Right cardiac atrium (tissue), 5 donors: Measurements from ENCODE around the gene NUDT9. TPM values are rescaled to one million over a fixed set of nuclear protein-coding genes. Genes with fewer than 3 reads are reported as not detected.
A peak's percentile ranks its signal among the peaks of the same experiment; 100 is the strongest.
"Not testable (repeated sequence)": the region's sequence is repeated elsewhere in the genome, so short reads cannot be mapped to it uniquely, and the experiment has no call there.

ENCODE experiments used
- ATAC-seq, 2 donors: fragments of 200-7000 bp; cut with Tn5 transposase; one replicate each; pipeline versions ENCODE4 v1.8.0 to v1.9.1; 2020; ENCODE audit warnings: moderate library complexity in 2 of 2, mild to moderate bottlenecking in 1 of 2
- DNase-seq, 3 donors: peaks; one replicate each; pipeline ENCODE4 v3.0.0-alpha.2; 2020
- H3K27ac ChIP-seq: one replicate; pipeline ENCODE4 v1.5.1; 2013; ENCODE audit warnings: mild to moderate bottlenecking, low read length, control low read depth, moderate library complexity
- H3K27me3 ChIP-seq: one replicate; pipeline ENCODE4 v1.6.1; 2013; ENCODE audit not compliant: control insufficient read depth, insufficient read depth
- H3K4me1 ChIP-seq: one replicate; pipeline ENCODE4 v1.6.1; 2013; ENCODE audit warnings: low read length; ENCODE audit not compliant: control insufficient read depth, insufficient read depth
- H3K4me3 ChIP-seq: one replicate; pipeline ENCODE4 v1.5.1; 2013; ENCODE audit warnings: low read length, control low read depth
- H3K9me3 ChIP-seq: one replicate; pipeline ENCODE4 v1.6.1; 2013; ENCODE audit warnings: low read length; ENCODE audit not compliant: control insufficient read depth
- WGBS: extraction: QIAGEN DNeasy Blood & Tissue Kit; methylation state at CpG from one replicate; pipeline ENCODE4 v1.1.7; 2013; 5-methylcytosine and 5-hydroxymethylcytosine counted together
- intact Hi-C, 4 donors: fragments of 100-400 bp; cut with DNase I; formaldehyde crosslinking; loops; one replicate each; pipeline versions ENCODE4 v1.11.0 to v1.14.0; 2022 to 2023
- polyA plus RNA-seq: library from polyadenylated mRNA; stranded (reverse); fragments of 200-250 nt; gene quantifications from one replicate; pipeline ENCODE4 v1.2.3, GENCODE V29; 2013
- total RNA-seq, 4 donors: library from RNA; stranded (reverse); fragmentation: NEBNext Ultra II Directional; extraction: Animal tissue kit (Norgen Biotek cat#: 25700); gene quantifications; one replicate each; pipeline ENCODE4 v1.2.1, GENCODE V29; 2021
- donor health status: healthy with polysubstance abuse.
- donor health status: DM: no; HTN: yes; CAD: no.
- donor health status: DM: no; HTN: no; CAD: no.
- donor health status: DM: no; HTN: yes; CAD: no; lungs with severe emphysema.
- donor health status: DM: yes; HTN: yes; CAD: no.

Gene NUDT9
- total and polyA plus RNA-seq, 5 donors, result 27.1 to 52.8 (median 33.5) TPM

DNA sequence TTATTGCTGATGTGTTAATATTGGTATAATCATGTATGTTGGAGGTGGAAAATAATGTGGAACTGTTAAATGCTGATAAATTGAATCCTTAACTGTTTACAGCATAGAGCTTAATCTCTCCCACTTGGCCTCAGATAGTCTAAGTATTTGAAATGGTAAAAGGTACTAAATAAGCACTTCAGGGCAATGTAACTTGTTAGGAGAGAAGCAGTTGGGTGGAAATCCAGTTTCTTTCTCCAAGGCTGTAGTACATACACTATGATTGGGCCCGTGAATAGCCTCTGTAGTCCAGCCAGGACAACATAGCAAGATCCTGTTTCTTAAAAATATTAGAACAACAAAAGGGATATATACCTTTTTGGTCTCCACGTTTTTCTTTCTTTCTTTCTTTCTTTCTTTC is 39.7 kb downstream of the NUDT9 start:
- no peak overlapping the region for H3K27ac ChIP-seq
- H3K4me1 ChIP-seq, result no peaks in the 10 kb centered on the region
- no peaks in the 10 kb centered on the region for H3K9me3 ChIP-seq
- H3K27me3 ChIP-seq, result no peaks in the 10 kb centered on the region
- DNase-seq, result no peak
- no peak overlapping the region for H3K4me3 ChIP-seq
- no peak for ATAC-seq
- intact Hi-C loops, result loop anchor here in 1 of 4 donors (10.0 kb wide), 1 partner anchor 87 kb away; no protein-coding TSS in a partner anchor
- 93% methylated on average over 2 of the region's 2 CpGs for WGBS

DNA sequence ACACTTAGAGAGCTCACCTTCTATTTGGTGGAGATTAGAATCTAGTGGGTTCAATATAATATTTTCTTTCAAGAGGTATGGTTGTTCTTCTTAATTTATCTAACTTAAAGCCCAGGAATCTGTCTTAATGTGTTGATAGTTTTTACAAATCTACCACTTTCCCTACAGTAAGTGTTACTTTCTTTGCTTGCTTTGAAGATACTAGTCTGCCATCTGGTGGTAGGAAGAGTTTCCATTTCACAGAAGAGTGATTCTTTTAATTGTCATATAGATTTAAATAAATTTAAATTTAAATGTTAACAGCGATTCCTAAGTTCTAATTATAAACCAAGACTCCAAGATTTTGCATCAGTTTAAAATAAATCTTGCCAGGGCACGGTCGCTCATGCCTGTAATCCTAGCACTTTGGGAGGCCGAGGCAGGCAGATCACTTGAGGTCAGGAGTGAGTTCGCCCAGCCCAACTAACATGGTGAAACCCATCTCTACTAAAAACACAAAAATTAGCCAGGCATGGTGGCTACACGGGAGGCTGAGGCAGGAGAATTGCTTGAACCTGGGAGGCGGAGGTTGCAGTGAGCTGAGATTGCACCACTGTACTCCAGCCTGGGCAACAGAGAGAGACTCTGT is 43.5 kb downstream of the NUDT9 start:
- H3K27me3 ChIP-seq, result no peaks in the 10 kb centered on the region
- H3K4me1 ChIP-seq, result peaks cover 3% of the 10 kb centered on the region
- ATAC-seq (peak; percentile 36 to 57), DNase-seq (peak in 1 of 3 donors; percentile 25)
- WGBS, result 49% methylated on average over 7 of the region's 7 CpGs
- no peak overlapping the region for H3K27ac ChIP-seq
- no peak overlapping the region for H3K4me3 ChIP-seq
- H3K9me3 ChIP-seq, result no peaks in the 10 kb centered on the region
- intact Hi-C loops, result loop anchor here (5.0 to 10.0 kb wide), 4 partner anchors 84 to 94 kb away; no protein-coding TSS in a partner anchor

GRCh38 chr4:87469390-87469789 is 47.0 kb downstream of the NUDT9 start:
- DNase-seq, result no peak
- Histone ChIP-seq H3K9me3 (no peaks in the 10 kb centered on the region), H3K27ac (no peak overlapping the region), H3K4me1 (peaks cover 3% of the 10 kb centered on the region), H3K4me3 (no peak overlapping the region), H3K27me3 (no peaks in the 10 kb centered on the region)
- intact Hi-C loops, result loop anchor here (5.0 to 10.0 kb wide), 4 partner anchors 87 to 97 kb away; no protein-coding TSS in a partner anchor
- ATAC-seq, result peak; percentile 50 to 74
- WGBS, result 68% methylated on average over 6 of the region's 6 CpGs

- H3K9me3 ChIP-seq, result no peaks in the 10 kb centered on the region
- intact Hi-C loops, result no loop called here
- H3K27ac ChIP-seq, result no peak overlapping the region
- DNase-seq (no peak), ATAC-seq (no peak)
- H3K4me3 ChIP-seq, result no peak overlapping the region
- H3K27me3 ChIP-seq, result no peaks in the 10 kb centered on the region
- 73% methylated on average over 3 of the region's 3 CpGs for WGBS
- H3K4me1 ChIP-seq, result no peaks in the 10 kb centered on the region
Measured at GRCh38 chr4:87476934-87477333, 54.6 kb downstream of the NUDT9 start.

DNA sequence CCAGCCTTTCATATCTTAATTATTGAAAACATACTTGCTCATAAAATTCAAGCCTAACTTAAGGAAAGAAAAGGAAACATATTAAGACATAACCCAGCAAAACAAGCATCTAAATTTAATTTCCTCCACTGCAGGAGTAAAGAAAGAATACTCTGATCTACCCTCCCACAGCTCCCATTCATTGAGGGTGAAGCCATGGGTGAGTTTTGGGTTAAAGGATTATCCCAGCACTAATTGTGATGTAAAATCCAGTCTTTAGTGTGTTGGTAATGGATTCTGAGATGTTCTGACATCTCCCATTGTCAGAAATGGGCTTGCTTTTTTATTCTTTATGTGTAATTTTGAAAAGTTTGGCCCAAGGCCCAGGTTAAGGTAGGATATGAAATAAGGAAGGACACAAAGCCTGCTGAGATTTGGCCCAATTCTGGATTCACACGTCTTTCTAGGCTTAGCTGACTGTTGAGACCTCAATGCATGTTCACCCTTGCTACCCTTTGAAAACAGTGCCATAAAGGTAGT is 56.4 kb downstream of the NUDT9 start:
- H3K4me3 ChIP-seq, result no peak overlapping the region
- WGBS, result 72% methylated on average over 1 of the region's 1 CpG
- intact Hi-C loops, result no loop called here

GRCh38 chr4:87481377-87481776 is 59.0 kb downstream of the NUDT9 start:
- Histone ChIP-seq H3K4me1 (no peaks in the 10 kb centered on the region), H3K27me3 (no peaks in the 10 kb centered on the region), H3K27ac (no peak overlapping the region), H3K9me3 (no peaks in the 10 kb centered on the region), H3K4me3 (no peak overlapping the region)
- ATAC-seq, result no peak
- DNase-seq, result no peak
- intact Hi-C loops, result no loop called here

More for the DNA sequence above, 56.4 kb downstream of the NUDT9 start:
- Histone ChIP-seq H3K27ac (no peak overlapping the region), H3K4me1 (no peaks in the 10 kb centered on the region), H3K9me3 (no peaks in the 10 kb centered on the region), H3K27me3 (no peaks in the 10 kb centered on the region)
- no peak for ATAC-seq
- no peak for DNase-seq

DNA sequence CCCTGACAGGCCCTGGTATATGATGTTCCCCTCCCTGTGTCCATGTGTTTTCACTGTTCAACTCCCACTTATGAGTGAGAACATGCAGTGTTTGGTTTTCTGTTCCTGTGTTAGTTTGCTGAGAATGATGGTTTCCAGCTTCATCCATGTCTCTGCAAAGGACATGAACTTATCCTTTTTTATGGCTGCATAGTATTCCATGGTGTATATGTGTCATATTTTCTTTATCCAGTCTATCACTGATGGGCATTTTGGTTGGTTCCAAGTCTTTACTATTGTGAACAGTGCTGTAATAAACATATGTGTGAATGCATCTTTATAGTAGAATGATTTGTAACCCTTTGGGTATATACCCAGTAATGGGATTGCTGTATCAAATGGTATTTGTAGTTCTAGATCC is 60.9 kb downstream of the NUDT9 start:
- DNase-seq, H3K4me1 ChIP-seq, ATAC-seq, H3K27ac ChIP-seq, intact Hi-C loops, H3K9me3 ChIP-seq, H3K4me3 ChIP-seq, H3K27me3 ChIP-seq: not testable (repeated sequence)

GRCh38 chr4:87488666-87489065 is 66.3 kb downstream of the NUDT9 start:
- ATAC-seq, H3K4me3 ChIP-seq, H3K27me3 ChIP-seq, H3K9me3 ChIP-seq, intact Hi-C loops, H3K4me1 ChIP-seq: not testable (repeated sequence)
- WGBS, result 67% methylated on average over 4 of the region's 4 CpGs
- DNase-seq, result peak in 1 of 3 donors; percentile 40
- H3K27ac ChIP-seq, result peak overlapping the region; percentile 12

- no peak for DNase-seq
- 61% methylated on average over 2 of the region's 2 CpGs for WGBS
- Histone ChIP-seq H3K4me3 (no peak overlapping the region), H3K4me1 (peaks cover 5% of the 10 kb centered on the region), H3K27me3 (no peaks in the 10 kb centered on the region), H3K27ac (no peak overlapping the region), H3K9me3 (no peaks in the 10 kb centered on the region)
- peak; percentile 75 to 96 for ATAC-seq
- intact Hi-C loops, result no loop called here
Measured at GRCh38 chr4:87489678-87490077, 67.3 kb downstream of the NUDT9 start.

DNA sequence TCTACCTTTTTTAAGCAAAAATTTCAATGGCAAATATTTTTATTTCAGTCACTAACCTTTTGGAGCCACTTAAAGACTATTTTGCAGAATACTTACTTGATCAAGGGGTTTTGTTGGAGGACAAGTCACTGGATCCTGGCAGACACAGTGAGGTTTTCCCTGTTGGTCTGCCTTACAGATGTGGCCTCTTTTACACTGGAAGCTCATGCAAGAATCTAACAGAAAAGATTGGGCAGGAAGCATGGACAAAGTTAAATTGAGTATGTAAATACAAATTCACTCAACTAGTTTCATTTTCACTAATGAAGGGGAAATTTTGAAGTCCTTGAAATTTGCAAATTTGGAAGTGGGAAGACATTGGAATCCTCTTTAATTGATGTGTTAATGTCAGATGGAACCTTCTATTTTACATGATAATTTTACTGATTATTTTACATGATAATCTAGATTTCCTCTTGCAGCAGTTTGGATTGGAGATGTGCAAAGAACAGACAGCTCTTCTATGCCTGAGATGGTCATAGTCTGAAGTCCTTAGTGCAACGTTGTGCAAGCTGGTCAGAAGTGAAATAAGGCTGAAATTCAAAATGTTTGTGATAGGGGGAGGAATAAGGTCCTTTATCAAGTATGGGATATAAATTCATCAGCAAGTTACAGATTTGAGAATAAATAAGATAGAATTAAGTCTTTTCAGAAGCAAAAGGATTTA is 68.4 kb downstream of the NUDT9 start:
- DNase-seq, result no peak
- intact Hi-C loops, result no loop called here
- H3K4me3 ChIP-seq, result no peak overlapping the region
- no peak for ATAC-seq
- no peak overlapping the region for H3K27ac ChIP-seq
- no peaks in the 10 kb centered on the region for H3K27me3 ChIP-seq
- no peaks in the 10 kb centered on the region for H3K9me3 ChIP-seq
- WGBS, result 44% methylated on average over 1 of the region's 1 CpG
- peaks cover 5% of the 10 kb centered on the region for H3K4me1 ChIP-seq

DNA sequence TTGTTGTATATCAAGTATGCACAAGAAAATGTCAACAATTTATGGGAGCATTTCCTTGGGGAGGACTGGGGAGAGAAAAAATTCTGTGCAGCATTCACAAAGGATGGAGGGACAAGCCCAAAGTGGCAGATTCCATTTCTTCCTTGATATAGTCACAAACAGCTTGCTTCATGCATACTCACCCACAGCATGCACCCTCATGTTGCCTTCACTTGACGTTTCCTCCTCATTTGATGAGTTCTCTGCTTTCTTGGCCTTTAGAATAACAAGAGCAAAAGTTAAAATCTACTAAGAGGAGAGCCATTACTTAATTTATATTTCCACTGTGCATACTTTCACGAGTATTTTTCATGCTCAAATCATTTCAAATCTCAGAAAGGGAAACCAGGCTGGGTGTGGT is 69.1 kb downstream of the NUDT9 start:
- ATAC-seq (no peak), DNase-seq (no peak)
- H3K9me3 ChIP-seq, result no peaks in the 10 kb centered on the region
- H3K27me3 ChIP-seq, result no peaks in the 10 kb centered on the region
- peaks cover 5% of the 10 kb centered on the region for H3K4me1 ChIP-seq
- intact Hi-C loops, result no loop called here
- 76% methylated on average over 2 of the region's 2 CpGs for WGBS
- no peak overlapping the region for H3K4me3 ChIP-seq
- no peak overlapping the region for H3K27ac ChIP-seq
